ENCODE measurements around the gene CAST. TPM values are rescaled to one million over a fixed set of nuclear protein-coding genes. Genes with fewer than 3 reads are reported as not detected.
"Not testable (repeated sequence)": the region's sequence is repeated elsewhere in the genome, so short reads cannot be mapped to it uniquely, and the experiment has no call there.

Gene CAST
- polyA plus RNA-seq, 1 experiment: 191 TPM

GRCh38 chr5:96794757-96795156 lies 132.6 kb downstream of the CAST start:
- no peaks in the 10 kb centered on the region for H3K27me3 ChIP-seq (ENCODE audit: control insufficient read depth, insufficient read depth, low read length)
- no peak for DNase-seq (ENCODE audit: low read depth, low spot score)
- no peaks in the 10 kb centered on the region for H3K9me3 ChIP-seq (ENCODE audit: control insufficient read depth, insufficient read depth, low read length)
- ChIA-PET POLR2A (no interaction called here), CTCF (no interaction called here)
- no peak for TF ChIP-seq CTCF (IDR thresholded peaks at IDR 0.05; ENCODE audit: low read depth, low read length)
- no peak overlapping the region for H3K4me3 ChIP-seq (ENCODE audit: low read depth, low read length)
- H3K27ac ChIP-seq (ENCODE audit: low read depth, low read length): no peak overlapping the region

GRCh38 chr5:96795626-96796025 lies 133.4 kb downstream of the CAST start:
- H3K27me3 ChIP-seq (ENCODE audit: control insufficient read depth, insufficient read depth, low read length): no peaks in the 10 kb centered on the region
- no peak for TF ChIP-seq CTCF (IDR thresholded peaks at IDR 0.05; ENCODE audit: low read depth, low read length)
- H3K4me3 ChIP-seq (ENCODE audit: low read depth, low read length): no peak overlapping the region
- CTCF ChIA-PET: no interaction called here
- no peak overlapping the region for H3K27ac ChIP-seq (ENCODE audit: low read depth, low read length)
- no peak for DNase-seq (ENCODE audit: low read depth, low spot score)
- H3K9me3 ChIP-seq (ENCODE audit: control insufficient read depth, insufficient read depth, low read length): no peaks in the 10 kb centered on the region
- POLR2A ChIA-PET: no interaction called here

- ChIA-PET POLR2A (no interaction called here), CTCF (no interaction called here)
- no peak overlapping the region for H3K27ac ChIP-seq (ENCODE audit: low read depth, low read length)
- H3K4me3 ChIP-seq (ENCODE audit: low read depth, low read length): no peak overlapping the region
- DNase-seq (ENCODE audit: low read depth, low spot score): no peak
- no peak for TF ChIP-seq CTCF (IDR thresholded peaks at IDR 0.05; ENCODE audit: low read depth, low read length)
- H3K27me3 ChIP-seq (ENCODE audit: control insufficient read depth, insufficient read depth, low read length): no peaks in the 10 kb centered on the region
- no peaks in the 10 kb centered on the region for H3K9me3 ChIP-seq (ENCODE audit: control insufficient read depth, insufficient read depth, low read length)
These were observed 134.3 kb downstream of the CAST start for GRCh38 chr5:96796434-96796833.

- CTCF ChIA-PET; H3K27me3 ChIP-seq (ENCODE audit: control insufficient read depth, insufficient read depth, low read length); POLR2A ChIA-PET; H3K9me3 ChIP-seq (ENCODE audit: control insufficient read depth, insufficient read depth, low read length); H3K27ac ChIP-seq (ENCODE audit: low read depth, low read length); H3K4me3 ChIP-seq (ENCODE audit: low read depth, low read length); DNase-seq (ENCODE audit: low read depth, low spot score): not testable (repeated sequence)
These were observed 139.5 kb downstream of the CAST start for GRCh38 chr5:96801718-96802117.

- no peak for DNase-seq (ENCODE audit: low read depth, low spot score)
- Histone ChIP-seq H3K27ac (ENCODE audit: low read depth, low read length) (peak overlapping the region; percentile 95), H3K27me3 (ENCODE audit: control insufficient read depth, insufficient read depth, low read length) (no peaks in the 10 kb centered on the region), H3K4me3 (ENCODE audit: low read depth, low read length) (peak overlapping the region; percentile 79), H3K9me3 (ENCODE audit: control insufficient read depth, insufficient read depth, low read length) (no peaks in the 10 kb centered on the region; the same call in 1 of the 2 replicates)
- ChIA-PET CTCF (interaction anchor here (1.4 to 1.6 kb wide), 2 partner anchors 354 to 463 kb away, joined by 3 to 6 read pairs; no protein-coding TSS in a partner anchor), POLR2A (interaction anchor here (0.5 to 2.0 kb wide), 8 partner anchors 14 to 582 kb away, joined by 3 to 22 read pairs (median 6); partner anchors contain the start of gene LNPEP)
- no peak for TF ChIP-seq CTCF (IDR thresholded peaks at IDR 0.05; ENCODE audit: low read depth, low read length)
These were observed 145.0 kb downstream of the CAST start for GRCh38 chr5:96807075-96807654.

Data from AG04450 (cell line).